CD4-positive, alpha-beta T cell treated with Interleukin-17A for 4 hours (primary cell): ENCODE results near the gene RASL10A.
"Not testable (repeated sequence)": the region's sequence is repeated elsewhere in the genome, so short reads cannot be mapped to it uniquely, and the experiment has no call there.

Source experiments
- DNase-seq: peaks from one replicate; pipeline ENCODE4 v3.0.0-alpha.2; 2020; ENCODE audit warnings: mixed read lengths

RASL10A gene, protein sequence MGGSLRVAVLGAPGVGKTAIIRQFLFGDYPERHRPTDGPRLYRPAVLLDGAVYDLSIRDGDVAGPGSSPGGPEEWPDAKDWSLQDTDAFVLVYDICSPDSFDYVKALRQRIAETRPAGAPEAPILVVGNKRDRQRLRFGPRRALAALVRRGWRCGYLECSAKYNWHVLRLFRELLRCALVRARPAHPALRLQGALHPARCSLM

DNA sequence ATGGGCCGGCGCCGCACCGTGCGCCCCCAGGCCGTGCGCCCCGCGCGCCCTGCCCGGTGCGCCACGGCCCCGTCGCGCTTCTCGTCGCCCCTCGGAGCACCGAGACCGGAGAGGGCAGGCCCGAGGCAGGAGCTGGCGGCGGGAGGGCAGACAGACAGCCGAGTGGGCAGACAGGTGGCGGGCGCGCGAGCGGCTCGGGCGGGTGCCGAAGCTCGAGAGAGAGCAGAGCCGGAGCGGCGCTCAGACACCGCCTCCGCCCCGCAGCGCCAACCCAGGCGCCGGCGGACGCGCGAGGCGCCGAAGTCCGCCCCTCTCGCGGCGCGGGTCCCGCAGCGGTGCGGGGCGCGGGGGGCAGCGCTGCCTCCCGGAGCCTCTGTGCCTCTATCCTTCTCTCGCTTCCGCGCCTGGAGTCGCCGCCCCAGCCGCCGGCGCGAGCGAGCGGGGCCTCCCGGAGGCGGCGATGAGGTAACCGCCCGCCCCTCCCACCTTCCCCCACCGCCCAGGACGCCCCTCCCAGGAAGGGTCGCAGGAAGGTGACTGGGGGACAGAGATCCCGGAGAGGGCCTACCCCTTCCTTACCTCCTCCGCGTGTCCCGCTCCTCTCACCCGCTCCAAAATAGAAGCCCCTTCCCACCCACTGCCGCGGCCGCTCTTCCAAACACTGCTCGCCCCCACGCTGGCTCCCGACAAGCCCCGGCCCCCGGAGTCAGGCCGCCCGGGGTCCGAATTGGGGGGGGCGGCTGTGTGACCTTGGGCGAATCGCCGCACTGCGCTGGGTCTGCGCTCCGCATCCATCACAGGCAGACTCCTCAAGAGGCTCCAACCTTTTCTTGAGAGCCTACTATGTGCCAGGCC, at the start of gene RASL10A:
RASL10A (minus strand) TSS at position 412 of the 855 bp plus-strand sequence. CDS start 451 bp downstream, outside the sequence.
- no peak for DNase-seq

DNA sequence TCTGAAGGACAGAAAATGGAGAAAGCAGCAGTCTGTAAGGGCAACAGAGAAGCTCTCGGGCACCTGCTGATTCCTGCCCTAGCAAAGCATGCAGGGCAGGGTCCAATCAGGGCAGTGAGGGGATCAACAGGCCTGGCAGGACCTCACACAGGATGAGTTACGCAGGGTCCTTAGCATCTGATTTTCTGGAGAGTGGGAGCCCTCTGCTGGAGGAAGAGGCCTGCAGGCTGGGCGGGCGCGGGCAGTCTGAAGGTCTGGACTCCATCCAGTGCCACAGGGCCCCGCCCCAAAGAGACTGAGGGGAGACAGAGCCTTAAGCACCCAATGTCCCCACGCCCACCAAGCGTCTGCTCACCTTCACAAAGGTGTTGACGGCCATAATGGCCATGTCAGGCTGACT, 44.0 kb upstream of the RASL10A start:
- no peak for DNase-seq

DNA sequence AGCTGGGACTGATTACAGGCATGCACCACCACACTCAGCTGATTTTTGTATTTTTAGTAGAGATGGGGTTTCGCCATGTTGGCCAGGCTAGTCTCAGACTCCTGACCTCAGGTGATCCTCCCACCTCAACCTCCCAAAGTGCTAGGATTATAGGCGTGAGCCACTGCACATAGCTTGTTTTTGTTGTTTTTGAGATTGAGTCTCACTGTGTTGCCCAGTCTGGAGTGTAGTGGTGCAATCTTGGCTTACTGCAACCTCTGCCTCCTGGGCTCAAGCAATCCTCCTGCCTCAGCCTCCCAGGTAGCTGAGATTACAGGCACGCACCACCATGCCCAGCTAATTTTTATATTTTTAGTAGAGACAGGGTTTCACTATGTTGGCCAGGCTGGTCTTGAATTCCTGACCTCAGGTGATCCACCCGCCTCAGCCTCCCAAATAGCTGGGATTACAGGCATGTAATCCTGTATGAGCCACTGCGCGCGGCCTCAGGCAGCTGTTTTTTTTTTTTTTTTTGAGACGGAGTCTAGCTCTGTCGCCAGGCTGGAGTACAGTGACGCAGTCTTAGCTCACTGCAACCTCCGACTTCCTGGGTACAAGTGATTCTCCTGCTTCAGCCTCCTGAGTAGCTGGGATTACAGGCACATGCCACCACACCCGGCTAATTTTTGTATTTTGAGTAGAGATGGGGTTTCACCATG, 41.8 kb upstream of the RASL10A start:
- not testable (repeated sequence) for DNase-seq

DNA sequence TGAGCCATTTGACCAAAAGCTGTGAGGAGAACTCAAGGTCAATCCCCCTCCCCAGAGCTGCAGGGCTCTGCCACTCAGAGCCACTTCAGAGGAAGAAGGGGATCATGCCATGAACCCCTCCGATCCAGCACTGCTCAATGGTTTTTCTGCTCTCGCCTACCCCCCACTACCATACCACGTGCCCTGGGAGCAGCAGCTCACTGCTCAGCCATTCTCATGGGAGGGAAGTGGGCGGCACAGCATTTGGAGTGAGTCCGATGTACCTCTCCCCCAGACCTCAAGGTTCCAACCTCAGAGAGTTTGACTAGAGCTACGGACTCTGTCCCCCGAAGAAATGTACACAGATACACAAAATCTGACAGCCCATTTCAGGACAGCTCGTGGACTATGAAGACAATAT, 38.4 kb upstream of the RASL10A start:
- no peak for DNase-seq

DNA sequence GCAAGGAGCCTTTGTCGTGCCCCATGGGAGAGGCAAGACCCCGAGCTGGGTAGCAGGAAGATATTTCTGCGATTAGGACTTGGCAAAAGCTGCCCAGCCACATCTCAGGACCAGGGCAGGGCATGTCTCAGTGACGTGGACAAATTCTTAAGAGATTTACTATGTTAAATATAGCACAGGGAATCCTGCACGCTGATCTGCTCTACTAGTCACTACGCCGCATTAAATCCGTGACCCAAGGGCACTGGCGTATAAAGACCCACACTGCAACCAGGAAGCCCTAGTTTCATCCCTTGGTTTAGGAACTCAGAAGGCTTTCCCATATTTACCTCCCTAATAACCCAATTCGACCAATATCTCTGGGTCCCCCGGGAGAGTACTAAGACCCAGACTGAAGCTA, 37.8 kb upstream of the RASL10A start:
- DNase-seq = no peak

DNA sequence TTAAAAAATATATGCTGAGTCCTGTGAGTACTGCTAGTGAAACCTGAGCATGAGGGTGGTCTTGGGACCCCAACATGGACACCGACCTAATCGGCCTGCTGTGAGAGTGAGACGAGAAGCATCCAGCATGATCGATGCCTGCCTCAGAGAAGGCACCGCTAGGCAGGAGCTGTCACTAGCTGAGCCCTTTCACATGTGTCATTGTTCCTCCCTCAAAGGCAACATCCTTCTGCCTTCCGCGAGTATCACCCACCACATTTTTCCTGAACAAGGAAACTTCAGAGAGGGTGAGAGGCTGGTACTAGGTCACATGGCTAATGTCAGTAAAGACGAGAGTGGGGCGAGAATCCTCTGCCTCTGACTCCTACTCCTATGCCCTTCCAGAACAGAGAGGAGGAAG, 37.3 kb upstream of the RASL10A start:
- no peak for DNase-seq

DNA sequence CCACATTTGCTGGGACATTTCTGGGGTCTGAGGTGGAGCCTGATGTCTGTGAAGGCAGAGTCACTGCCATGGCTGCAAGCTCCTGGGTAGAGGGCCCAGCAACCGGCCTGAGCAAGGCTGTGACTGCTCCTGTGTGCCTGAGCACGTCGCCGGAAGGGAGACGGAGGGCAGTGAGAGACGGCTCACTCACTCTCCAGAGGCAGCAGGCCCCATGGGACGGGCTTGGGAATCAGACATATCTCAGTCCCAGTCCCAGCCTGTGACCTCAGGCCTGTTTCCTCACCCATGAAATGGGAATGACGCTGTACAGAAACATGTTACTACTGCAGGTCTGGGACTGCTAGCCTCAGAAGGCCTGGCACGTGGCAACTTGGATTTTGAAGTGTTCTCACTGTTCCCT, 36.4 kb upstream of the RASL10A start:
- no peak for DNase-seq

DNA sequence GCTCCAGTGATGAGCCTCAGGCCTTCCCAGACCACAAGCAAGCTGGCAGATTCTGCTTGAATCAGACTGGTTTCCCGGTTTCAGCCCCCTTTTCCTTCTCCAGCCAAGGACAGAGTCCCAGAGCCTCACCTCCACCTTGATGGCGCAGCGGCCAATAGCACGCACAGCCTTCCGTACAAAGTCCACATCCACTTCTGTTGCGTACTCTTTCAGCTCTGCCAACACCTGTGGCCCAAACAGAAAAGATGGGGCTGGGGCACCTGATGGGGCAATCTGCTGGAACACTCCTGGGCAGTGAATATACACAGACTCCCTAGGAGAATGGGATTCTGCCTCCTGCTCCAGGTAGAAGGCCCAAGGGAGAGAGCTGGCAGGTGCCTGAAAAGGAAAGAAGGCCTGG, 35.5 kb upstream of the RASL10A start:
- DNase-seq = no peak

DNA sequence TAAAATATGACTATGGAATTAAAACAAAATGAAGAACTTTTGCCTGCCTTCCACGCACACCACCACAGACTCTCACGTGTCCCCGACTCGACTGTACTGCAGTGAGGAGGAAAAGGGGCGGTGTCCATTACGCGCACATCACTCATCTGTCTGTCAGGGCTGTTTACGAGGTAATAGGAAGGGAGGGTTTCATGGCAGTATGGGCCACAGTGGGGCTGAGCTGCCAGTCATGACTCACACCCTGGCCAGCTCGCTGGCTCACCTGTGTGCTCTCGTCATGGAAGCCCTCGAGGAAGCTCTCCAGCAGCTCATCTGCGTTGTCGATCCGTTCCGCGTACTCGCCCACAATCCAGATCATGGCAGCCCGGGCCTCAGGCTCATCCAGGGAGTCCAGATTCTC, 33.5 kb upstream of the RASL10A start:
- DNase-seq = no peak

DNA sequence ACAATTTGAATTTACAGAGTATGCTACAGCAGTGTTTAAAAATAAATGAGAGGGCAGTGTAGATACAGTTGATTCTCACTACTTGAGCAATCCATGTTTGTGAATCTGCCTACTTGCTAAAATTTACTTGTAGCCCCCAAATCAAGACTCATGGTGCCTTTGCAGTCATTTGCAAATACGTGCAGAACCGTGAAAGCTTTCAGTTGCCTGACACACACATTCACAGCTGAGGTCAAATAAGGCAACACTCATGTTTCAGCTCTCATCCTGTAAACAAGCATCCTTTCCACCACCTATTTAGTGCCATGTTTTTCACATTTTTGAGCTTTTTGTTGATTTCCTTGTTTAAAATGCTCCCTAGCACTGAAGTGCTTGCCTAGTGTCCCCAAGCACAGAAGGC, 32.5 kb upstream of the RASL10A start:
- DNase-seq = no peak

DNA sequence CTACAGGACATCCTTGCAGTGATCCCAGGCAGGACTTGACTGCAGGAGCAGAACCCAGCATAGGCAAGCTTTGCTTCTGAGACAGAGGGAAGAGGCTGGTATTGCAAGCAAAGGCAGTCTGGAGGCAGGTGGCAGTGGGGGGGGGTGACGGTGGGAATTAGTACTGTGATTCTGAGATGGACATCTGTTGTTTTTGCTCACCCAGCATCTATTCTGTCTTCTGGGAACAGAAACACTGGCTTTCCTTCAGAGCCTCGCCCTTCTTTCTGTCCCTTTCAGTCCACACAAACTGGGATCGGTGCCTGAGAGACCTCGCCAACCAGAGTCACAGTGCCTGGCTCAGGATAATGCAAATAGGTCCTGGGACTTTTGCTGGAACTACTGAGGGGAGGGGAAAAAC, 31.2 kb upstream of the RASL10A start:
- DNase-seq = no peak

DNA sequence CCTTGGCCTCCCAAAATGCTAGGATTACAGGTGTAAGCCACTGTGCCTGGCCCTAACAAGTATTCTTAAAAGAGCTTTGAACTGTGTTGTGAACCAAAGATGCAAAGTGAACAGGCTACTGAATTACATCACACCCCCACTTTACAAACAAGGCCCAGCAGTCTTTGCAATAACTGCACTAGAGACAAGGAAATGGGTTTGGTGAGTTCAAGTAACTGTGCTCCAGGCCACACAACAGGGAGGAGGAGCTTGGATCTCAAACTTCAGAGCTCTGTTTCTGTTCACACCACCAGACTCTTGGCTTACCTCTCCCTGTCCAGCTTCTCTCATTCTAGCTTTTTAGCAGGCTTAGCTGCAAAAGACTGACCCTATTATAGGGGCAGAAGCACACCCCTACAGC, 30.4 kb upstream of the RASL10A start:
- no peak for DNase-seq

DNA sequence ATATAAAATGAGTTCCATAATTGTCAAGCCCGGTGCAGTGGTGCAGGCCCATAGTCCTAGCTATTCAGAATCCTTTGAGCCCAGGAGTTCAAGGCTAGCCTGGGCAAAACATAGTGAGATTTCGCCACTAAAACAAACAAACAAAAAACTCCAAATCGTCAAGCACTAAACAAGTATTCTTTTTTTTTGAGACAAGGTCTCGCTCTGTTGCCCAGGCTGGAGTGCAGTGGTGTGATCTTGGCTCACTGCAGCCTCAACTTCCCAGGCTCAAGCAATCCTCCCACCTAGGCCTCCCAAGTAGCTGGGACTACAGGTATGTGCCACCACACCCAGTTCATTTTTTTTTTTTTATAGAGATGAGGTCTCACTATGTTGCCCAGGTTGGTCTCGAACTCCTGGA, 29.4 kb upstream of the RASL10A start:
- not testable (repeated sequence) for DNase-seq

DNA sequence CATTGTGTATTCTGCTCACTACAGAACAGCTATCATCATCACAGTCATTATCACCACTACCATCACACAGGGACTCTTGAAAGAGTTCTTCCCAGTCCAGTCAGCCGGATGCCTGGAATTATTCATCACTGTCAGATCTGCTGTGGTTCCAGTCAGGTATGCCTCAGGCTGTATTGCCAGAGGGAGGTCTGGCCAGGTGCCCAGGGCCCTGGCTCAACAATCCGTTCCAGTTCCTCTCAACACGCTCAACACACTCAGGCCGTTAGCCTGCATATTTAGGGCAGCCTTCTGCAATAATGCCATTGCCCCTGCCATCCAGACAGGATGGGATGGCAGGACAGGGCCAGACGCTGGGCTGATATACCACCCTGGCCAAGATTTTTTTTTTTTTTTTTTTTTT, 28.6 kb upstream of the RASL10A start:
- DNase-seq = no peak

DNA sequence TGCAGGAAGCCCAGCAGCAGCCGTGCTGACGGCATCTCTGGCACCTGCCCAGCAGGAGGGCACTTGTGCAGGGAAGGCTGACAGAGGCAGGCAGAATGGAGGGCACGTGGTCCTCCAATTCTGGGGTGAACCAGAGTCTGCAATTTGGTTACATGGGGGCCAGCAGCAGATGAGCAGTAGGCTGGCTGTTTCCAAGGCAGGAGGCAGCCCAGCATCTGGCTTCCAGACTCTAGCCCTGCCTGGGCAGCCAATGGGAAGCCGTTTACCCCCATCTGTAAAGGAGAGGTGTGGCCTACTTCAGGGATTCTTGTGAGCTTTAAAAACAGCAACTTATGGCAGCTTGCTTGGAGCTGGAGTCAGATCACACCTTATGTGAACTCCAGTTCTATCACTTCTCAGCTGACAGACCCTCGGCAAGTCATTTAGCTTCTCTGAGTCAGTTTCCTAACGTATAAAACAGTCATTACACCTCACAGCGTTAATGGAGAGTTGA, 27.9 kb upstream of the RASL10A start:
- no peak for DNase-seq

DNA sequence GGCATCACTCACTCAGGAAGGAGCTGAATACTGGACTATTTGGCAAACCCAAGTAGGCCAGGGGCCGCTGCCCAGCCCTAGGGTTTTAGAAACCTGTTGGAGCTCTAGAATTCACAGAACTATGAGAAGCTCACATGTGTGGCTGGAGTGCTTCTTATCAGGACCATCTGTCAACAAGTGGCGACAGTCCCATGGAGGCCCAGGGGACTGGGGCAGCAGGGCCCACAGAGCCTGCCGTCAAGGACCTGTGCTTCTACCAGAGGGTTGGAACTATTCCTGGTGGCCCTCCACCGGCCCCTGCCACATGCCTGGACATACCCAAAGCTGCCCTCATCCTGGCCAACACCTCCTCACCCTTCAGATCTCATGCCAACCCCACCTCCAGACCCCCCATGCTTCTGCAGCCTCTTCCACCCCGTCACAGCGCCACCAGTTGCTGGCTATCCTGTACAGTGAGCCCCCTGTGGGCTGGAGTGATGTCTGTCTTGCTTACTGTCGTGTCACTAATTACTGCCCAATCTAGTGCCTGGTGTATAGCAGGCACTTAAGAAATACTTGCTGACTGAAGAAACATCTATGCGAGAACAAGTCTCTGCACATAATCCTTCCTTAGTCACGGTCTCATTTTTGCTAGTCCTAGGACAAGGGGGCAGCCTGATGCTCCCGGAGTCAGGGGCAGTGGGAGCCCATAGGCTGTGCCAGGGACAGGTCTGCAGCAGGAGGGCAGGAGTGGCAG, 27.2 kb upstream of the RASL10A start:
- DNase-seq = no peak

DNA sequence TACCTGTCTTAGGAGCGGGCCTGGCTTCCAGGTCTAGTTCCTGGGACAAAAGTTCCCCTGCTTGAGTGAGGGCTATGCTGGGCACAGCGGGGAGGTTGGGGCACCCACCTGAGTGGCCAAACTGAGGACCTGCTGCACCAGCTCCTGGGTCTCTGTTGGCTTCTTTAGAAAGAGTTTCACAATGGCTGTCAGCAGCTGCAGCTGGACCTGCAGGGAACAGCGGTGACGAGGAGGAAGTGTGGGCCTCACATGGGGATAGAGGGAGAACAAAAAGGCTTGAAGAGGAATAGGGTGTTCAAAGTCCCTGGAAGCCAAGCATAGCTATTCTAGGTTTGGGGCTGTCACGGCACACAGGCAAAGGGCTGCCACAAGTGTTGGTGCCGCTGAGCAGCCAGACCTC, 26.7 kb upstream of the RASL10A start:
- no peak for DNase-seq

DNA sequence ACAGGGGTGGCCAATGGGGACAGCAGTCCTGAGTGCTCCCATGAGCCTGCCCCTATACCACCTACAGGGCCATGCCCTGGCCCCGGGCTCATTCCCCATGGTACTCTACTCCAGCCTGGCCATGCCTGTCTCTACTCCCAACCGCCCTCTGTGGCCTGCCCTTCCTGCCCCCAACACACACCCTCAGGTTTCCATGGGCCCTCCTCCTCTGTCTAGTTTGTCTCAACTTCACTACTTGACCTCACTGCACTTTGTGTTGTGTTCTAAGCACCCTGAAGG, 26.3 kb upstream of the RASL10A start:
- DNase-seq = no peak

DNA sequence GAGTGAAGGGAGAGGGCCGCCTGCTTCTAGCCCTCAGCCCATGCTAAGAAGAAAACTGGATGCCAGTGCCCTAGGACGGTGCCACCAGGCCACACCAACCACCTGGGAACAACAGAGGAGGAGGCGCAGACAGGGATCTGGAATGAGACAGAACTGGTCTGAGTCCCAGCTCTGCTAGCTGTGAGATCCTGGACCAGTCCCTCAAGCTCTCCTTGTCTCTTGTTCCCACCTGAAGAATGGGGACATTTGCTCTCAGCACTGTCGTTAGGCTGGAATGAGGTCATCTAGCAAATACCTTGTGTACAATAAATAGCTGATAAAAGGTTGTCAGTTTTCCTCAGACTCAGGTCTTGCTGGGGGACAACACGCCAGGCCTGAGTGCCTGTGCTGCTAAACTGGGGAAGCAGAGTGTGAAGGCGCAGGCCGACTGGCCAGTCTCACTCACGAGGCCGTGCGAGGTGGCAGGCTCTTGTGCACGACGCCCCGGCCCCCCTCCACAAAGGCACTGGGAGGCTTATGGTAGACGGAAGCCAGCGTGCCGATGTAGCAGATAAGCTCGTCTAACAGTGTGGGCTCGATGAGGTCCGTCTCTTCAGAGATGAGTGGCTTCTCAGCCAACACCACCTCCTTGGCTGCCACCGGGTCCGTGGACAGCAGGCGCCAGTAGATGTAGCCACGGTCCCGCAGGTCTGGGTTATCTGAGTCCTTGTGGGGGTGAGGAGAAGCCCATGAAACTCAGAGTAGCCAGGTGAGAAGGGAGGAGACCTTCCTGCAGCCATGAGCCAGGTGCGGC, 25.8 kb upstream of the RASL10A start:
- DNase-seq = no peak

DNA sequence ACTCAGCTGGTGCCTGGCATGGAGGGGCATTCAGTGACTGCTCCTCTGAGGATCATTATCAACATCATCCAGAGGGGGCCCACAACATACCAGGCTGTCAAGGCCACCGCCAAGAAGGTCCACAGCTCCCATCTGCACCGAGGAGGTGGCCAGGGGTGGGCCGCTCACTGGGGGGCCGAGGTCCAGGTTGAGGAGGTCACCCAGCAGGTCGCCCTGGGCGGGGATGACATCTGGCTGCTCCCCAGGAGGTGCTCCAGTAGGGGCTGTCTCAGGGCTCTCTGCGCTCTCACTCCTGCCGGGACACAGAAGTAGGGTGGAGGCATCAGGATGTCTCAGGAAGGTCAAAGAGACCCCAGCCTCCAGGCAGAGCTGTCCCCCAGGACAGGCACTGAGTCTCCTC, 25.1 kb upstream of the RASL10A start:
- no peak for DNase-seq

DNA sequence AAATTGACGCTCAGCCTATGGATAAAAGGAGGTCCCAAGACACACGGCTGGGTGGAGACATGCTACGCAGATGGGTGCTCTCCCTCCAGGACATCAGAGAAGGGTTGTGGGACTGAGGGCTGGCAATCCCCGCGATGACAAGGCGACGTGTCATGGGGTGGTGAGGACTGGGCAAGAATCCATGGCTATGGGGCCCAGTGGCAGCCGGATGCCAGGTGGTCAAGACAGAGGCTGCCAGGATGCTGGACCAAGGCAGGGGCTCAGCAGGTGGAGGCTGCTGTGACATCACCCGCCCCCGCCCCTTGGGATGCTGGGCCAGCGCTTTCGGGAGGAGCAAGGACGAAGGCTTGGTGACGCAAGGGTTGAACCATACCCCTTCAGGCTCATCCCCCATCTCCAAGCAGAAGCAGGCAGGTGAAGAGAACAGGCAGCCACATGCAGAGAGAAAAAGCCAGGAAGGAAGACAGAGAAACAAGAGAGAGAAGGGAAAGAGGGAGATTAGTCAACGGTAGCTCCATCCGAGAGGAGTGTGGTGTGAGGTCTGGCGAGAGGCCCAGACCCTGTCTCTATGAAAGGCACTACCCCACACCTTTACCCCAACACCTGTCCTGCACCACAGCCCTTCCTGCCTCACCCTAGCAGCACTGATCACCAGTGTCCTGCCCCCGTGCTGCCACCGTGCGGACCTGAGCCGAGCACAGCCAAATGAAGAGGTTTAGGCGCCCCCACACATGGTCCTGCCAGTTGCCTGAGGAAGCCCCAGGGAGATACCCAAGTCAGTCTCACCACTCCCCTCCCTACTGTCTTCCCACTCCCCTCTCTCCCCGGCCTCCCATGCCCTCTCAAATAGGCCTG, 24.1 kb upstream of the RASL10A start:
- no peak for DNase-seq

DNA sequence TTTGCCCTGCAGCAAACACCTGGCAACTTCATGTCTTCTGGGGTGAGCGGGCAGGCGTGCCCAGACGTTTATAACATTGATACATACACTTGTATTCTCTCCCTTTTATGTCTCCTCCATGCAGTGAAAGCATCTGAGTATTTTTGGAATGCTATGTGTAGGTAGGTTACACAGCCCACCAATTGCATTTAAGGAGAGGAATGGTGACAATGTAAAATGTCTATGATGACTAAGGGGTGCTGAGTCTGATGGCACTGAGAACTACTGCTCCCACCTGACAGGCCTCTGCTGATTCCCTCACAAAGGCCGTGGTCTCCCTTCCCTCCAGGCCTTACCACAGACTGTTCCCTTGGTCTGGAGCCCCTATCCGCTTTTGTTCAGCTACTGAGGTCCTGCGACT, 22.9 kb upstream of the RASL10A start:
- DNase-seq = no peak
